Left colon (tissue), 2 donors: Measurements from ENCODE around the gene C6orf62. TPM values are rescaled to one million over a fixed set of nuclear protein-coding genes. Genes with fewer than 3 reads are reported as not detected.
"Not testable (repeated sequence)": the region's sequence is repeated elsewhere in the genome, so short reads cannot be mapped to it uniquely, and the experiment has no call there.

Experiments used
- ATAC-seq: fragments of 200-7000 bp; cut with Tn5 transposase; one replicate; pipeline ENCODE4 v1.9.1; 2020; ENCODE audit warnings: mild to moderate bottlenecking, moderate library complexity
- DNase-seq, 2 donors: peaks; one replicate each; pipeline ENCODE4 v3.0.0-alpha.2; 2020
- intact Hi-C, 2 donors: fragments of 100-400 bp; cut with DNase I in 1 of 2; cut with micrococcal nuclease in 1 of 2; formaldehyde crosslinking; loops; one replicate each; pipeline versions ENCODE4 v1.11.2 to v1.14.0; 2022; cut with DNase I, micrococcal nuclease
- total RNA-seq, 2 donors: library from RNA; stranded (reverse); fragmentation: NEBNext Ultra II Directional; extraction: Animal tissue kit (Norgen Biotek cat#: 25700); gene quantifications; one replicate each; pipeline ENCODE4 v1.2.1, GENCODE V29; 2021
- donor health status: DM: no; HTN: no; CAD: no.
- donor health status: DM: yes; HTN: yes; CAD: no.

C6orf62 gene
- total RNA-seq, 2 donors from 2014 or later, result 70.0 to 84.9 TPM

DNA sequence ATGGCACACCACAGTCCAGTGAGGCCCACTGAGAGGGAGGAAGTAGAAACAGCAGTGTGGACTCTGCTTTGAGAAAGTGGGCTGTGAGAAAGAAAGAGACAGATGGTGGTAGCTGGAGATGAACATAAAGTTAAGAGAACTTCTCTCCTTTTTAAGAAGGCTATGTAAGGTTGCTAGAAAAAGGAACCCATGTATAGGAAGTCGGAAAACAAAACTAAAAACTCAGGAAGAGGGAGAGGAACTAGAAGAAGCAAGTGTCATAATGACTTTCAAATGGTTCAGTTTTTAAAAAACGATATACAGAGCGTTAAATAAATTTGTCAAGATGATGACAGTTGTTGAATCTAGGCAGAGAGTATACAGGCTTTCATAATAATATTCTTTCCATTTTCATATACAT lies 30.3 kb upstream of the C6orf62 start:
- ATAC-seq, result no peak

DNA sequence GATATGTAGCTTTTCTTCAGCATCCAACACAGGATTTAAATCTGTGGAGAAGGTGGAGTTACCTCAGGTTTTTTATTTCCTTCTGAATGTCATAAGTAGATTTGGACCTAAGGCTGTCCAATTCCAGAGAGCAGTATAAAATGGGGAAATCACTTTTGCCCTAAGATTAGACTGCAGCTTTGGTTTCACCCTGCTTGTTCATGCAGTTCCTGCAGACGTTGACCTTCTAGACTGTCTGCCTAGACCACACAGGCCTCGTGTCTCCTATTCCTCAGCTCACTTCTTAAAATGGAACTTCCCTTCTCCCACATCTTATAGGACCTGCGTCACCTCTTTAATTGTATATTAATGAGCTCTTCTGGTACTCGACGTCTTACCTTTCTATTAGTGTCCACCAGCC lies 26.0 kb upstream of the C6orf62 start:
- intact Hi-C loops, result no loop called here
- ATAC-seq (no peak), DNase-seq (no peak)

More for the DNA sequence above, 30.3 kb upstream of the C6orf62 start:
- DNase-seq, result no peak
- intact Hi-C loops, result no loop called here

DNA sequence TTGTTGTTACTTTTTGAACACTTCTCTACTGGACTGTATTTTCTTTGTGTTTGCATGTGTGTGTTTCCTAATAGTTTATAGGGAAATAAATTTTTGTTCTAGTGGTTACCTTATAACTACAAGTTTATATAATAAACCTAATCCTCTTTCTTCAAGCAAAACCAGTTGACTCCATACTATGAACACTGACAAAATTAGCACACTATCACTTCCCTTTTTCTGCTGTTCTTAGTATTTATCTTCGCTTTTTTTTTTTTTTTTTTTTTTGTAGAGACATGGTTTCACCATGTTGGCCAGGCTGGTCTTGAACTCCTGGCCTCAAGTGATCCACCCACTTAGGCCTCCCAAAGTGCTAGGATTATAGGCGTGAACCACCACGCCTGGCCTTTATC lies 25.0 kb upstream of the C6orf62 start:
- intact Hi-C loops, result no loop called here
- no peak for ATAC-seq
- no peak for DNase-seq

DNA sequence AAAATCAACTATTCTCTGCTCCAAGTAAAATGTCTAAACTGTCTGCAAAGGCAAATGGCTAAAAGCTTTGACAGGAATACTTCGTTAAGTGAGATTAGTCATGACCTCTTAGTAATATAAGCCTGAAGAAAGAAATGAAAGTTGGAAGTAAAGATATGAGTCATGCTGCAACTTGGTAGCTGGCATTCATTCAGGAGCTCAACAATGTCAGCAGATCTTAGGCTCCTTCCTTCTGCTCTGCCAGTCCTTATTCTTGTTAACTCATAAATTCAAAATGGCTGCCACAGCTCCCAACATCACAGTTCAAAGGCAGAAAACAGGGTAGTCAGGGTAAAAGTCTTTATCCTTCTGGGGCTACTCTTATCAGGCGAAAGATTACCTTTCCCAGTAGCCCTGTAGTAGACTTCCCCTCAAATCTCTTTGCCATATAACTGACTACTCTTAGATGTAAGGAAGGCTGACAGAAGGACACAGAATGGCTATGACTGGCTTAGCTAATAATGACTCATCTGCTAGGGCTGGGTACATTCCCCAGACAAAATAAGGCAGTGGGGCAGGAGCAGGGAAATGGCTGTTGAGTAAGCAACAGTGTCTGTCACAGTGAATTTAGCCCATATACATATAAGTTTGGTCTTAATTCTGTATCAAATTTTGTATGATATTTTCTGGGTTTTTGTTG lies 24.4 kb upstream of the C6orf62 start:
- no peak for DNase-seq
- peak; percentile 64 for ATAC-seq

DNA sequence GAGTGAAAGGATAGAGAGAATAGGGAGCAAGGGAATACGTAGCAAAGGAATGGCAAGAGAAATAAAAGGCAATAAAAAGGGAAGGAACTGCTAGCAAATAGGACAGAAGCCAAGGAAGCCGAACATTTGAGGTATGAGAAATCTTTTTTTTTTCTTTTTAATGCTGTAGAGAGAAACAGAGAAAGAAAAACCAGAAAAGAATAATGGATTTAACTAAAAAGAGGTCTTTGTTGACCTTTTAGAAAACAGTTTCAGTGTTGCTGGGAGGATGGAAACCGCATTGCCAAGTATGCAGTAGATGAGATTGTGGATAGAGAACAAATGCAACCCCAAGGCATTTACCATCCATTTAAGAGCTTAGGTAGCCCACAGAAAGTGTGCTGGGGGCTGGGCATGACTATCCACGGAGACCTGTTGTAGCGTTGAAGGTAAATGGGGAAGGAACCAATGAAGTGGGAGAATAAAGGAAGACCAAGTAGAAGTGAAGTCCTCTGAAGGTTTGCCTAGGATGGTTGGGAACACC lies 23.3 kb upstream of the C6orf62 start:
- no peak for ATAC-seq
- no peak for DNase-seq
- intact Hi-C loops, result no loop called here

More for the DNA sequence above, 24.4 kb upstream of the C6orf62 start:
- intact Hi-C loops, result no loop called here

DNA sequence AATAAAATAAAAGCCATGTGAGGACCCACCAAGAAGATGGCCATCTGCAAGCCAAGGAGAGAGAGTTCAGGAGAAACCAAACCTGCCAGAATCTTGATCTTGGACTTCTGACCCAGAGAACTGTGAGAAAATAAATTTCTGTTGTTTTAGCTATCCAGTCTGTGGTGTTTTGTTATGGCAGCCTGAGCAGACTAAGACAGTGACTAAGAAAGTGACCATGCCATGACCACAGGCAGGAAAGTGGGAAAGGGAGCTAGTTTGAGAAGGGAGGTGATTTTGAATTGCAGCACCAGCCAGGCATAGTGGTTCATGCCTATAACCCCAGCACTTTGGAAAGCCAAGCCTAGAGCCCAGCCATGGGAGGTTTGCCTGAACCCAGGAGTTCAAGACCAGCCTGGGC lies 21.9 kb upstream of the C6orf62 start:
- intact Hi-C loops, result no loop called here
- no peak for DNase-seq
- no peak for ATAC-seq

DNA sequence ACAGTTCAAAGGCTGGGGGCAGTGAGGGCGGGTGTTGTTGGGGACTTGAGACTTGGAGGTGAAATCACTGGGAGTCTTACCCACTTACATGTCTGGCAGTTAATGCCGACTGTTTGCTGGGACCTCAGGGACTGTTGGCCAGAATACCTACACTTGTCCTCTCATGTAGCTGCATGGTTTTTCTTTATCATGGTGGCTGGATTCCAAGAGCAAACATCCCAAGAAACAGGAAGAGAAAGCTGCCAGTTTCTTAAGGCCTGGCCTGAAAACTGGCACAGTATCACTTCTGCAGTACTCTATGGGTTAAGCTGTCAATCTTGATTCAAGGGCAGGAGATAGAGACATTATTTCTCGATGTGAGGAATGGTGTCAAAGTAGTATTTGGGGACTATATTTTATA lies 19.8 kb upstream of the C6orf62 start:
- intact Hi-C loops, result no loop called here
- no peak for ATAC-seq

DNA sequence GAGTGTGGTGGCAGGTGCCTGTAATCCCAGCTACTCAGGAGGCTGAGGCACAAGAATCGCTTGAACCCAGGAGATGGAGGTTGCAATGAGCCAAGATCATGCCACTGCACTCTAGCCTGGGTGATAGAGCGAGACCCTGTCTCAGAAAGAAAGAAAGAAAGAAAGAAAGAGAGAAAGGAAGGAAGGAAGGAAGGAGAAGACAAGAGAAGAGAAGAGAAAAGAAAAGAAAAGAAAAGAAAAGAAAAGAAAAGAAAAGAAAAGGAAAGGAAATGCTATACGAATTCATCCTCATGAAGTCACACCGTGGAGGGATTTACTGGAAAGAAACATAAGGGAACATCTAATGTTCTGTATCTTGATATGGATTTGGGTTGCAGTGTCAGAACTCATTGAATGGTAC lies 15.8 kb upstream of the C6orf62 start:
- DNase-seq, intact Hi-C loops, ATAC-seq: not testable (repeated sequence)

More for the DNA sequence above, 19.8 kb upstream of the C6orf62 start:
- no peak for DNase-seq

DNA sequence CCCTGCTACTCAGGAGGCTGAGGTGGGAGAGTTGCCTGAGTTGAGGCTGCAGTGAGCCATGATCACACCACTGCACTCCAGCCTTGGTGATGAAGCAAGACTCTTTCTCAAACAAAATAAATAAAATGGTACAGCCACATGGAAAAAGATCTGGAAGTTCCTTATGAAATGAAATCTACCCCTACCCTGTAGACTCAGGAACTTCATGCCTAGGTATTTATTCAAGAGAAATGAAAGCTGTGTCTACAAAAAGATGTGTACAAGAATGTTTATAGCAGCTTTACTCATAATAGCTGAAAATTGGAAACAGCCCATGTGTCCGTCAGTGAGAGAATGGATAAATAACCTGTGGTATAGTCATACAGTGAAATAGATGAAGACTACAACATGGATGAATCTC lies 15.2 kb upstream of the C6orf62 start:
- intact Hi-C loops, result no loop called here
- ATAC-seq (no peak), DNase-seq (no peak)

DNA sequence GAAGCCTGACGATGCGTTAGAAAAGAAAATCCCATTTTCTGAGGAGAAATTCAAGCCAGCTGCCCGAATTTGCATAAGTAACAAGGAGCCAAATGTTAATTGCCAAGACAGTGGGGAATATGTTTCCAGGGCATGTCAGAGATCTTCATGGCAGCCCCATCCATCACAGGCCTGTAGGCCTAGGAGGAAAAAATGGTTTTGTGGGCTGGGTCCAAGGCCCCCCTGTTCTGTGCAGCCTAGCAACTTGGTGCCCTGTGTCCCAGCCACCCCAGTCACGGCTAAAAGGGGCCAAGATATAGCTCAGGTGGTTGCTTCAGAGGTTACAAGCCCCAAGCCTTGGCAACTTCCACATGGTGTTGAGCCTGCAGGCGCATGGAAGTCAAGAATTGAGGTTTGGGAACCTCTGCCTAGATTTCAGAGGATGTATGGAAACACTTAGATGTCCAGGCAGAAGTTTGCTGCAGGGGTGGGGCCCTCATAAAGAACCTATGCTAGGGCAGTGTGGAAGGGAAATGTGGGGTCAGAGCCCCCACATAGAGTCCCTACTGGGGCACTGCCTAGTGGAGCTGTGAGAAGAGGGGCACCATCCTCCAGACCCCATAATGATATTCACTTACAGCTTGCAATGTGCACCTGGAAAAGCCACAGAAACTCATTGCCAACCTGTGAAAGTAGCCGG lies 12.6 kb upstream of the C6orf62 start:
- intact Hi-C loops, ATAC-seq, DNase-seq: not testable (repeated sequence)

DNA sequence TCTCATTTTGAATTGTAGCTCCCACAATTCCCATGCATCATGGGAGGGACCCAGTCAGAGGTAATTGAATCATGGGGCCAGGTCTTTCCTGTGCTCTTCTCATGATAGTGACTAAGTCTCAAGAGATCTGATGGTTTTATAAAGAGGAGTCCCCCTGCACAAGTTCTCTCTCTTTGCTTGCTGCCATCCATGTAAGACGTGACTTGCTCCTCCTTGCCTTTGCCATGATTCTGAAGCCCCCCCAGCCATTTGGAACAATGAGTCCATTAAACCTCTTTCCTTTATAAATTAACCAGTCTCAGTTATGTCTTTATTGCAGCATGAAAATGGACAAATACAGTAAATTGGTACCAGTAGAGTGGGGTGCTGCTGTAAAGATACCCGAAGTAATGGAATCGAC lies 11.7 kb upstream of the C6orf62 start:
- ATAC-seq, DNase-seq, intact Hi-C loops: not testable (repeated sequence)

DNA sequence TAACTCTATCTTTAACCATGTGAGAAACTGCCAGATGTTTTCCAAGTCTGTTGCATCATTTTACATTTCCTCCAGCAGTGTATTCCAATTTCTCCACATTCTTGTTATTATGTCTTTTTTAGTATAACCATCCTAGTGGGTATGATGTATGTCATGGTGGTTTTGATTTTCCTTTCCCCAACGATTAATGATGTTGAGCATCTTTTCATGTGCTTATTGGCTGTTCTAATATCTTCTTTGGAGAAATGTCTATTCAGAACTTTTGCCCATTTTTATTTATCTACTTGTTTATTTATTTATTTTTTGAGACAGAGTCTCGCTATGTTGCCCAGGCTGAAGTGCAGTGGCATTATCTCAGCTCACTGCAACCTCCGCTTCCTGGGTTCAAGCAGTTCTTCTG lies 4.3 kb upstream of the C6orf62 start:
- no peak for ATAC-seq
- intact Hi-C loops, result no loop called here

DNA sequence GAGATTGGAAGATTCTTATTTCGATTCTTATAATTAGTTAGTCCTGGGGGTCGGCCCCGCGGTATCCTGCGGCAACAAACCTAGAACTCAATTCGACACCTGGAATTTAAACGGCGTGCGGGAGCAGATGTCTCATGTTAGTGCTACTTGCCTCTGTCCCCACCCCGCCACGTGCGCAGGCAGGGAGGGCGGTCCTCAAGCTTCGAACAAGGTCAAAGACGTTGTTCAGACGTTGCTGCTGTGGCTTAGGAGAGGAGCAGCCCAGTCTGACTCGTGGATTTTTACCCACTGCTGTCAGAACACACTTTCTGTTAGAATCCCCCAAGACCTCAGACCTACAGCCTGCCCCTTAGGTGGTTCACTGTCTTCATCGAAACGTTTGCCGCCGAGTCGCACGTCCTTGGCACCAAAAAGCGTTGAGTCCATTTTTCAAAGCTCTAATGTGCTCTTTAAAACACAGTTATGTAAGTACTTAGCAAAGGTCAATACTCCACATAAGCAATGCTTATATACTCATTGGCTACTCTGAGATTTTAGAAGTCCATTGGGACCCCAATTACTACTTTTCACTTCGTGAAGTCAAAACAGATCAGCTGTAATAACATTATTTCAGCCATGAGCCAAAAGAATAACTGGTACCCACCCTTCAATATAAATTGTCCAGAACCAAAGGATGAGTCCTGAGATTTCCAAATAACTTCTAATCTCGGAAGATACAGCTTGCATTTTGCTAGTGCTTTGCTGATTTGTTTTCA lies 2.7 kb upstream of the C6orf62 start:
- DNase-seq (peak in 1 of 2 donors; percentile 90), ATAC-seq (peak; percentile 56)
- intact Hi-C loops, result no loop called here

More for the DNA sequence above, 4.3 kb upstream of the C6orf62 start:
- DNase-seq, result no peak

DNA sequence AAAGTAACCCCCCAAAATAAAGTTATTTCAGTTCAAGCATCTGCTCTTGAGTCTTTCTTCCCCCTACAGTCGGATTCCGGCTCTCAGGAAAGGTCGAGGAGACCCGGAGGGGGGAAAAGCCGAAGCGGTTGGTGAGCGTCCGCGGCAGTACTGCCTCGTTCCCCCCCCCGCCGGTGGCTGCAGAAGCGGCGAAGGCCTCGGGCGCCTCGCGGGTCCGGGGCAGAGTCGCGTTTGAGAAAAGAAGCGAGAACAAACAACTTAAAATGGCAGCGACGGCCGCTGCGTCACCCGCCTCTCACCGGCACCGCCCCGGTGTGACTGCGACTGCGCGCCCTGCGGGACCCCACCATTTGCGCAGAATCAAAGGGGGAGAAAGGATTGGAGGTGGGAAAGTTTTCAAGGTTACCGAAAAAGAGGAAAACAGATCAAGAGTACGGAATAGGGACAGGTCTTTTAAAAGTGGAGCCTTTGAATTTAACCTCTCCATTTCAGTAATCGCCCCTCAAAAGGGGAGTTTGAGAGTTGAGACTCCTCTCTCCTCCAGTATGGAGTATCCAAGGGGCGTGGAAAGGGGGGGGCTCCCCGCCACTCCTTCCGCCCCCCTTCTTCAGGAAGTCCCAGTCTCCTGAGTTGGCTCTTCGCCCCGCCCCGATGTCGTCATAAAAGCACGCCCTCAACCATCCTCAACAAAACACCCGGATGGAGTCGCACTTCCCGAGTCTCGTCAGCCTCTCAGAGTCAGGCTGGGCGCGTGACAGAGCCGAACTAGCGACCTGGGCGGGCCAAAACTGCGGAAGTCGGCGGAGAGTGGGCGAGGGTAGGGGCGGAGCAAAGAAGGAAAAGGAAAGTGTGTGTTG lies 1.9 kb upstream of the C6orf62 start:
- peak; percentile 100 for DNase-seq
- intact Hi-C loops, result no loop called here
- peak; percentile 83 for ATAC-seq

DNA sequence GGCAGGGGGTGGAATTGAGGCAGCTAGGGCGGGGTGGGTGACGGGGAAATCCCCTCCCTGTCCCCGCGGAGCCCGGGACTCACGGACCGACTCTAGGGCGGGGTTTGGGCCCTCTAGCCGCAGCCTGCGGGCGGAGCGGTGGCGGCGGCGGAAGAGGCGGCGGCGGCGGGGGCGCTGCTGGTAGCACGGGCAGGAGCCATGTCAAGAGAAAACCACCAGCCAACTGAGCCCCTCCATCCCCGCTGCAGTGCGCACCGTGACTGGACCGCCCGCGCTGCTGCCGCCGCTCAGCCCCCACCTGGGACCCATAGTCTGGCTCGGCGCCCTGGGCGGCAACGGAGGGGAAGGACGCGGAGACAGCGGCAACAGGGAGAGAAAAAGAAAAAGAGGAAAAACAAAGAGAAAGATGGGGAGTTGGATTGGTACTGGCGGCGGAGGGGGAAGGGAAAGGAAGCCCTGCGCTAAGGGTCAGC lies 1.2 kb upstream of the C6orf62 start:
- ATAC-seq, result peak; percentile 51
- DNase-seq, result peak; percentile 65 to 76
- intact Hi-C loops, result no loop called here

DNA sequence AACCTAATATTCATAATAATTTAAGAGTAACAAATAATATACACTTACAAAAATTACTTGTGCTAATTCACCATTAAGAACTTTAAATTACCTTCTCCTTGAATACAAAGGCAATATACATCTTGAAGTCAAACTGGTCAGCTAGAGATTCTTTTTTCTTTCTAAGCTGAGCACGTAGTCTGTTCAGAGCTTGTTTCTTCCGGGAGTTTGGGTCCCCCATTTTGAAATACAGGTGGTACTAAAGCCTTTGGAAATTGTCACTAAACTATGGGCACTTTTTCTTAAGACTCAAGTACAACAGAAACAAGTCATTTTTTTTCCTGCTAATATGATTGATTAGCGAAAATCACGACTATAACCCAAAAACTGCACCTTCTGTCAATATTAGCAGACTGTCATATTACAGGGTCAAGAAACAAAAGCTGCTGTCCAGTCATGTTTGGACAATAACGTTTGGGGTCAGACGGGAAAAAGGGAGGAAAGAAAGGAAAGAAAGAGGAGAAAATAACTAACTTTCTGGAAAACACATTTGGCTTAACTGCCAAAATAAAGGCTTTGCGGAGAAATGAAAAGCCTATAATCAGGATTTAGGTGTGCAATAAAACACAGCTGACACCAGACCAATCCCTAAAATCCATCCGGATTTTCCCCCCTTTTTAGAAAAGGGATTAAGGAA lies 367 bp downstream of the C6orf62 start:
- DNase-seq, result no peak

DNA sequence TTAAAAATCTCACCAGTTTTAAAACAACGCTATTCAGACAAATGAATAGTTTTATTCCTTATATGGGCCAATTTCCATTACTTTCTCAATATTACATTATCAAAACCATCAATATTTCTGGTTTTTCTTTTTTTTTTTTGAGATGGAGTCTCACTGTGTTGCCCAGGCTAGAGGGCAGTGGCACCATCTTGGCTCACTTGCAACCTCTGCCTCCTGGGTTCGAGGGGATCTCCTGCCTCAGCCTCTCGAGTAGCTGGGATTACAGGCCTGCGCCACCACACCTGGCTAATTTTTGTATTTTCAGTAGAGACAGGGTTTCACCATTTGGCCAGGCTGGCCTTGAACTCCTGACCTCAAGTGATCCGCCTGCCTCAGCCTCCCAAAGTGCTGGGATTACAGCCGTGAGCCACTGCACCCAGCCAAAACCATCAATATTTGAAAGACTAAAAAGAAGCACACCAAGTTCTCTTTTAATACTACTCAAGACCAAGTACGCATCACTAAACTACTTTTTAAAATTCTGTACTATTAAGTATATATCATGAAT lies 2.3 kb downstream of the C6orf62 start:
- ATAC-seq, intact Hi-C loops, DNase-seq: not testable (repeated sequence)

More for the DNA sequence above, 367 bp downstream of the C6orf62 start:
- no peak for ATAC-seq
- intact Hi-C loops, result no loop called here
